ENCODE results near the gene NDEL1.
"Not testable (repeated sequence)": the region's sequence is repeated elsewhere in the genome, so short reads cannot be mapped to it uniquely, and the experiment has no call there.

The NDEL1 gene

GRCh38 chr17:8393470-8394231, 42.0 kb upstream of the NDEL1 start:
- Histone ChIP-seq H3K9ac (ENCODE audit: low read length) (no peak overlapping the region), H3K27ac (ENCODE audit: low read depth, low read length) (no peak overlapping the region), H4K20me1 (ENCODE audit: low read depth, low read length) (no peaks in the 10 kb centered on the region), H3F3A (ENCODE audit: insufficient read depth) (no peaks in the 10 kb centered on the region), H3K79me2 (ENCODE audit: insufficient read depth, low read length) (no peaks in the 10 kb centered on the region), H3K4me3 (ENCODE audit: insufficient read depth, low read length, poor library complexity, severe bottlenecking) (no peak overlapping the region), H3K9me3 (ENCODE audit: insufficient read depth, low read length) (no peaks in the 10 kb centered on the region), H3K27me3 (ENCODE audit: low read length) (no peaks in the 10 kb centered on the region), H2AFZ (ENCODE audit: low read depth, low read length, severe bottlenecking) (peak overlapping the region; percentile 52), H3K4me2 (ENCODE audit: low read depth, low read length, poor library complexity, severe bottlenecking) (no peak overlapping the region), H3K9me2 (replicated peaks; ENCODE audit: insufficient read depth, low read length) (no peaks in the 10 kb centered on the region), H3K36me3 (ENCODE audit: low read length) (no peaks in the 10 kb centered on the region)
- TF ChIP-seq CTCF (IDR thresholded peaks at IDR 0.05; ENCODE audit: insufficient read depth, low read length, poor library complexity, severe bottlenecking) (no peak), EZH2phosphoT487 (conservative IDR thresholded peaks at IDR 0.05; ENCODE audit: low read length) (no peak)

- not testable (repeated sequence) for H3K79me2 ChIP-seq (ENCODE audit: insufficient read depth, low read length); H3K9ac ChIP-seq (ENCODE audit: low read length); H3K36me3 ChIP-seq (ENCODE audit: low read length); H4K20me1 ChIP-seq (ENCODE audit: low read depth, low read length); H2AFZ ChIP-seq (ENCODE audit: low read depth, low read length, severe bottlenecking); H3K4me2 ChIP-seq (ENCODE audit: low read depth, low read length, poor library complexity, severe bottlenecking); H3K9me2 ChIP-seq (replicated peaks; ENCODE audit: insufficient read depth, low read length); H3K27ac ChIP-seq (ENCODE audit: low read depth, low read length); H3K4me3 ChIP-seq (ENCODE audit: insufficient read depth, low read length, poor library complexity, severe bottlenecking); H3K27me3 ChIP-seq (ENCODE audit: low read length); H3F3A ChIP-seq (ENCODE audit: insufficient read depth); H3K9me3 ChIP-seq (ENCODE audit: insufficient read depth, low read length)
These were observed 41.2 kb upstream of the NDEL1 start for GRCh38 chr17:8394497-8394896.

- Histone ChIP-seq H2AFZ (ENCODE audit: low read depth, low read length, severe bottlenecking) (no peak within 1 kb of the TSS), H3K27me3 (ENCODE audit: low read length) (no peaks in the 10 kb centered on the region), H3K9ac (ENCODE audit: low read length) (no peak within 1 kb of the TSS), H3K36me3 (ENCODE audit: low read length) (no peaks in the 10 kb centered on the region), H3F3A (ENCODE audit: insufficient read depth) (no peaks in the 10 kb centered on the region), H4K20me1 (ENCODE audit: low read depth, low read length) (no peaks in the 10 kb centered on the region), H3K9me3 (ENCODE audit: insufficient read depth, low read length) (no peaks in the 10 kb centered on the region), H3K4me2 (ENCODE audit: low read depth, low read length, poor library complexity, severe bottlenecking) (no peak within 1 kb of the TSS), H3K4me3 (ENCODE audit: insufficient read depth, low read length, poor library complexity, severe bottlenecking) (no peak within 1 kb of the TSS), H3K27ac (ENCODE audit: low read depth, low read length) (no peak within 1 kb of the TSS), H3K79me2 (ENCODE audit: insufficient read depth, low read length) (no peaks in the 10 kb centered on the region), H3K9me2 (replicated peaks; ENCODE audit: insufficient read depth, low read length) (no peaks in the 10 kb centered on the region)
- TF ChIP-seq EZH2phosphoT487 (conservative IDR thresholded peaks at IDR 0.05; ENCODE audit: low read length) (no peak), CTCF (IDR thresholded peaks at IDR 0.05; ENCODE audit: insufficient read depth, low read length, poor library complexity, severe bottlenecking) (no peak)
These were observed 38.0 kb upstream of the NDEL1 start, which contains the start of gene RNF222 for GRCh38 chr17:8397636-8398035. Gene RNF222 (minus strand): TSS chr17:8397827. CDS start chr17:8393461, 4,366 bp downstream.

GRCh38 chr17:8398980-8399379, 36.7 kb upstream of the NDEL1 start:
- Histone ChIP-seq H3K4me3 (ENCODE audit: insufficient read depth, low read length, poor library complexity, severe bottlenecking) (no peak overlapping the region), H3K9ac (ENCODE audit: low read length) (no peak overlapping the region), H3F3A (ENCODE audit: insufficient read depth) (no peaks in the 10 kb centered on the region), H3K79me2 (ENCODE audit: insufficient read depth, low read length) (no peaks in the 10 kb centered on the region), H3K36me3 (ENCODE audit: low read length) (no peaks in the 10 kb centered on the region), H3K9me3 (ENCODE audit: insufficient read depth, low read length) (no peaks in the 10 kb centered on the region), H4K20me1 (ENCODE audit: low read depth, low read length) (no peaks in the 10 kb centered on the region), H3K27me3 (ENCODE audit: low read length) (no peaks in the 10 kb centered on the region), H2AFZ (ENCODE audit: low read depth, low read length, severe bottlenecking) (no peak overlapping the region), H3K4me2 (ENCODE audit: low read depth, low read length, poor library complexity, severe bottlenecking) (no peak overlapping the region), H3K27ac (ENCODE audit: low read depth, low read length) (no peak overlapping the region), H3K9me2 (replicated peaks; ENCODE audit: insufficient read depth, low read length) (no peaks in the 10 kb centered on the region)
- no peak for TF ChIP-seq EZH2phosphoT487 (conservative IDR thresholded peaks at IDR 0.05; ENCODE audit: low read length)
- TF ChIP-seq CTCF (IDR thresholded peaks at IDR 0.05; ENCODE audit: insufficient read depth, low read length, poor library complexity, severe bottlenecking) = no peak

All from SU-DHL-6 (cell line).